Activated gamma-delta T cell (primary cell): ENCODE data around the gene ERC2.

Experiments
- DNase-seq: peaks from one replicate; lab custom pipeline; 2025; lab: John Stamatoyannopoulos, UW

The ERC2 gene

GRCh38 chr3:55620351-55621025 is 847.8 kb downstream of the ERC2 start:
- DNase-seq, result no peak

- no peak for DNase-seq
These were observed 849.0 kb downstream of the ERC2 start for GRCh38 chr3:55619046-55619808.

GRCh38 chr3:55617385-55617784 is 850.9 kb downstream of the ERC2 start:
- no peak for DNase-seq

GRCh38 chr3:55616803-55617202 is 851.5 kb downstream of the ERC2 start:
- DNase-seq, result no peak

- no peak for DNase-seq
These were observed 852.5 kb downstream of the ERC2 start for GRCh38 chr3:55615694-55616295.

- DNase-seq, result no peak
These were observed 853.1 kb downstream of the ERC2 start for GRCh38 chr3:55615039-55615693.

GRCh38 chr3:55611121-55611520 is 857.1 kb downstream of the ERC2 start:
- DNase-seq, result no peak

GRCh38 chr3:55609230-55609827 is 858.9 kb downstream of the ERC2 start:
- DNase-seq, result no peak

- no peak for DNase-seq
These were observed 859.8 kb downstream of the ERC2 start for GRCh38 chr3:55608301-55608937.

GRCh38 chr3:55607844-55608243 is 860.4 kb downstream of the ERC2 start:
- no peak for DNase-seq

- DNase-seq, result no peak
These were observed 861.1 kb downstream of the ERC2 start for GRCh38 chr3:55607175-55607574.

GRCh38 chr3:55605443-55606236 is 862.6 kb downstream of the ERC2 start:
- DNase-seq, result no peak

GRCh38 chr3:55604846-55605245 is 863.4 kb downstream of the ERC2 start:
- no peak for DNase-seq

- DNase-seq, result no peak
These were observed 863.9 kb downstream of the ERC2 start for GRCh38 chr3:55604402-55604801.

- no peak for DNase-seq
These were observed 866.7 kb downstream of the ERC2 start for GRCh38 chr3:55601366-55602080.

GRCh38 chr3:55598224-55598623 is 870.0 kb downstream of the ERC2 start:
- DNase-seq, result no peak

GRCh38 chr3:55597641-55598040 is 870.6 kb downstream of the ERC2 start:
- DNase-seq, result no peak

GRCh38 chr3:55596212-55596611 is 872.1 kb downstream of the ERC2 start:
- DNase-seq, result no peak

- DNase-seq, result no peak
These were observed 872.8 kb downstream of the ERC2 start for GRCh38 chr3:55595420-55595819.

GRCh38 chr3:55592572-55592971 is 875.7 kb downstream of the ERC2 start:
- no peak for DNase-seq
